DND-41 (cell line): Measurements from ENCODE around the gene TMEM270.

Experiments
- CTCF ChIP-seq: IDR thresholded peaks from 2 replicates; pipeline ENCODE4 v1.5.1; 2012; ENCODE audit warnings: borderline replicate concordance, low read length, moderate library complexity, mild to moderate bottlenecking; ENCODE audit not compliant: poor library complexity, severe bottlenecking; ENCODE audit errors: extremely low read depth
- EZH2 ChIP-seq: IDR thresholded peaks from 3 replicates; pipeline ENCODE4 v1.6.1; 2012; ENCODE audit warnings: borderline replicate concordance, low read depth, mild to moderate bottlenecking, moderate library complexity, low read length, inconsistent platforms; ENCODE audit not compliant: severe bottlenecking

DNA sequence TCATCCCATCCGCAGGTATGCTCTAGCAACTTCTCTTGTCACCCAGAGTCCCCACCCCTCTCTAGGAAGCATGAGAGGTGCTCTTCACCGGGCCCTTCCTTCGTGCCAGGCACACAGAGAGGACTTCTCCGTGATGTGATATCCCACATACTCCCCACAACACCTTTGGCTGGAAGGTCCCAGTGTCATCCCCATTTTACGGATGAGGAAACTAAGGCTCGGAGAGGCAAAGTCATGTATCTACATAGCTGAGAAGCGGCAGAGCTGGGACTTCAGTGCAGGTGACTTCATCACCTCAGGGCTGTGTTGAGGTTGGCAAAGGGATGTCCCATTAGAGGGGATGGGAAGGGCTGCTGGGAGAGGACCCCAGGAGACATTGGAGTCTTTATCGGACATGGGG lies 15.4 kb downstream of the TMEM270 start:
- no peak for TF ChIP-seq CTCF
- TF ChIP-seq EZH2, result no peak
